HG03571 (cell line): ENCODE measurements around the gene MAGED1.

Source experiments
- ATAC-seq: cut with Tn5 transposase; IDR thresholded peaks from one replicate; pipeline ENCODE4 v1.9.1; 2021; ENCODE audit not compliant: unreplicated experiment

MAGED1 gene

GRCh38 chrX:51892921-51893745 is at the start of gene MAGED1:
Gene MAGED1 (plus strand): TSS chrX:51893623. CDS start chrX:51894305, 682 bp downstream.
- peak; percentile 65 for ATAC-seq

- ATAC-seq = no peak
Observed at GRCh38 chrX:51847463-51847862, 46.0 kb upstream of the MAGED1 start.

- ATAC-seq = no peak
Observed at GRCh38 chrX:51851507-51852085, 41.8 kb upstream of the MAGED1 start.

- no peak for ATAC-seq
Observed at GRCh38 chrX:51852096-51852495, 41.3 kb upstream of the MAGED1 start.

- ATAC-seq = no peak
Observed at GRCh38 chrX:51852621-51853020, 40.8 kb upstream of the MAGED1 start.

GRCh38 chrX:51853251-51853650 is 40.2 kb upstream of the MAGED1 start:
- no peak for ATAC-seq

GRCh38 chrX:51855698-51856097 is 37.7 kb upstream of the MAGED1 start:
- no peak for ATAC-seq

GRCh38 chrX:51857159-51857733 is 36.2 kb upstream of the MAGED1 start:
- no peak for ATAC-seq

- no peak for ATAC-seq
Observed at GRCh38 chrX:51860679-51861078, 32.7 kb upstream of the MAGED1 start.

- no peak for ATAC-seq
Observed at GRCh38 chrX:51862920-51863319, 30.5 kb upstream of the MAGED1 start.

GRCh38 chrX:51866210-51866609 is 27.2 kb upstream of the MAGED1 start:
- no peak for ATAC-seq

GRCh38 chrX:51867626-51868025 is 25.8 kb upstream of the MAGED1 start:
- no peak for ATAC-seq

- ATAC-seq = no peak
Observed at GRCh38 chrX:51870354-51870753, 23.1 kb upstream of the MAGED1 start.

- no peak for ATAC-seq
Observed at GRCh38 chrX:51874123-51874522, 19.3 kb upstream of the MAGED1 start.

- ATAC-seq = no peak
Observed at GRCh38 chrX:51876441-51876840, 17.0 kb upstream of the MAGED1 start.

GRCh38 chrX:51878056-51878455 is 15.4 kb upstream of the MAGED1 start:
- ATAC-seq = no peak

- ATAC-seq = no peak
Observed at GRCh38 chrX:51889851-51890250, 3.6 kb upstream of the MAGED1 start.

GRCh38 chrX:51891245-51891644 is 2.2 kb upstream of the MAGED1 start:
- no peak for ATAC-seq

GRCh38 chrX:51891821-51892551 is 1.4 kb upstream of the MAGED1 start:
- ATAC-seq = no peak

GRCh38 chrX:51893931-51894696 is 691 bp downstream of the MAGED1 start:
- no peak for ATAC-seq
